HG03139 (cell line): Measurements from ENCODE around the gene APPBP2.
"Not testable (repeated sequence)": the region's sequence is repeated elsewhere in the genome, so short reads cannot be mapped to it uniquely, and the experiment has no call there.

ENCODE experiments used
- ATAC-seq: cut with Tn5 transposase; IDR thresholded peaks from one replicate; pipeline ENCODE4 v1.9.1; 2021; ENCODE audit not compliant: unreplicated experiment

APPBP2 gene

DNA sequence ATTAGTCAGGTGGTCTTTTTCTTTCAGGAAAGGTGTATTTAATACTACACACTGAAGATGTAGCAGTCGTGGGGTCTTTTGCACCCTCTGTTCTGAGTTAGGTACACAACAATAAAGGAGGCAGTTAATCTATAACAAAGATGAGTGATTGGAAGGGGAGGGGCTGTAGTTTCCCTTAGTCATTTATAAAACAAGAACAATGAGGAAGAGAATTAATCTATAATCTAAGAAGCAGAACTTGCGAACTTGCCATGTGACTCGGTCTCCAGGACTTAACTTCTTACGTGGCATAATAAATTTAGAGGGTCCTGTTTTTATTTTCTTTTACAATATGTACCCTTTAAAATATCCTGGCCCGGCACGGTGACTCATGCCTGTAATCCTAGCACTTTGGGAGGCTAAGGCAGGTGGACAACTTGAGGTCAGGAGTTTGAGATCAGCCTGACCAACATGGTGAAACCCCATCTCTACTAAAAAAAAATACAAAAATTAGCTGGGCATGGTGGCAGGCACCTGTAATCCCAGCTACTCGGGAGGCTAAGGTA lies 8.6 kb upstream of the APPBP2 start:
- ATAC-seq, result no peak

DNA sequence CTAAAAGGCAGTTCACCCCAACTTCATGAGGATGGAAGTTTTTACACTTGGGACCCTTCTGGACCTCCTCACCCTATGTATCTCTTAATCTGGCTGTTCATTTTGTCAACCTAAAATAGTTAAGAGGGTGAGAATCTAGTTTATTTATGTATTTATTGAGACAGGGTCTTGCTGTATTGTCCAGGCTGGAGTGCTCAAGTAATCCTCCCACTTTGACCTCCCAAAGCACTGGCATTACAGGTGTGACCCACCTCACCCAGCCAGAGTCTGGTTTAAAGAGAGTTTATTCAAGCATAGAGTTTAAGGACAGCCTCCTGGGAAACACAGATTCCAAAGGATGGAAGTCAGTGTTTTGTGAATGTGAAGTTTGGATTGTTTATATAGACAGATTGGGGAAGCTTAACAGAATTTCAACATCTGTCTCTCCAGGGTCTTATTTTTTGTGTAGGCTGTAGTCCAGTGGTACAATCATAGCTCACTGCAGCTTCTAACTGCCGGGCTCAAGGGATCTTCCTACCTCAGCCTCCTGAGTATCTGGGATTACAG lies 8.0 kb upstream of the APPBP2 start:
- ATAC-seq, result no peak

DNA sequence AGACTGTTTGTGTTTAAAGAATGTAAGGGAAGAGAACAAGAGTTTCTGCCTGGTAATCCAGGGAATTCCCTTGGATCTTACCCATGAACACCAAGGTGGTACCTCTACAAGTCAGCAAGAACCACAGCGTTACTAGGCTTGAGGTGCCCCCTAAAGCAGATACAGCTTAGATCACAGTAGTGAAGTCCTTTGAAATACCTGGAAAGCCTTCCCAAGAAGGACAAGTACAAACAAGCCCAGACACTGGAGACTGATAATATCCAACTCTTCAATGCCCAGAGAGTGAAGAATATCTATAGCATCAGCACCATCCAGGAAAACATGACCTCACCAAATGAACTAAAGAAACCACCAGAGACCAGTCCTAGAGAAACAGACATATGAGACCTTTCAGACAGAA lies 3.8 kb upstream of the APPBP2 start:
- no peak for ATAC-seq

DNA sequence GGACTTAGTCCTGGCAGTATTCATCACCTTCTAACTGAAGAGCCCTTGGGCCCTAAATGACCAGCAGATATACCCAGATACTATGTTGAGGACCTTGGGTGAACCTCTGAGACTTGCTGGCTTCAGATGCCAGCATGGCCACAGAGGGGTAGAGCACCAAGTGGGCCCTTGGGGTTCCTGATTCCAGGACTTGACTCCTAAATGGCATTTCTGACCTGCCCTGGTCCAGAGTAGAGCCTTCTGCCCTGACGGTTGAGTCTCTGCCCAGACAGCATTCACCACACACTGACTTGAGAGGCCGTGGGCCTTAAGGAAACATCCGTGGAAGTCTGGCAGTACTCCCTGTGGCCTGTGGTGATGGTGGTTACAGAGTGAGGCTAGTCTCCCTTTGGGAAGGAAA lies 2.8 kb upstream of the APPBP2 start:
- no peak for ATAC-seq

DNA sequence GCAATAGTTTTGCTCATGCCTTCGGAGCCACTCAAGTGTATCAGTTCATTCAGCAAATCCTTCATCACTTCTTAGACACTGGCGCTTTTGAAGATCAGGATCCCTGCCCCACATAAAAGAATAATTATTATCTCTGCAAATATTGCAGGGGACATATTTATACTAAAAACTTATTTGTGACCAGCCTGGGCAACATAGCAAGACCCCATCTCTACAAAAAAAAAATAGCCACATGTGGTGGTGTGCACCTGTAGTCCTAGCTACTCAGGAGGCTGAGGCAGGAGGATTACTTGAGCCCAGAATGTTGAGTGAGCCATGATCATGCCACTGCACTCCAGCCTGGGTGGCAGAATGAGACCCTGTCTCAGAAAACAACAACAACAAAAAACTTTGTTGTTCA lies 1.7 kb upstream of the APPBP2 start:
- ATAC-seq, result no peak

DNA sequence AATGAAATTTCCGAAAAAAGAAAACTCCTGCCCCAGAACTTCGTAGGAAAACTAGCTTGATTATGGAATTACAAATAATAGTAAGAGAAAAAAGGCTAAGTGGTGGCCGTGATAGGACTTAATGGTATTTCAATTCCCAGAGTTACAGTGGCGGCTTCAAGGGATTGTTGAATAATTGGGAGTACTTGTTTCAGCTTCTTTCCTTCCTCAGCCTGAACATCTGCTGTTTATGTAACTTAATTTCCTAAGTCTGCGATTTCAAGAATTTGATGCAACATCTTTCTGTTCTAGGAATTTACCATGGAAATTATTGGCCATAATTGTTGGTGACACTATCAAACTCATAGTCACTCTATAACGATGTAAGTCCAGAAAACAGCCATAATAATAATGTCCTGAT lies 684 bp upstream of the APPBP2 start:
- no peak for ATAC-seq

DNA sequence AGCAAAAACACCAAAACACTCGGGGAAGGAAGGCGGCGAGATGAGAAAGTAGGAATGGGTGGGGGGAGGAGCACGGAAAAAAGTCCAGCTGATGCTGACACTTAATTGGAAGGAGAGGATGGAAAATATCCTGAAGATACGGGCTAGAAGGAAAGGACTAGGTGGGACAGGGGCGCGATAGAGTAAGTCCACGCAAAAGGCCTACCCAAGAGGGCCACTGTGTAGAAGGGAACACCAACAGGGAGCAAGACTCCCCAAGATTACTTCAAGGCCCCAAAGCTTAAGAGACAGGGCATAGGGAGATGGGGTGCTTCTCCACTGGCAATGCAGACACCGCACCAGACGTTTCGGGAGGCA lies 736 bp downstream of the APPBP2 start:
- no peak for ATAC-seq

DNA sequence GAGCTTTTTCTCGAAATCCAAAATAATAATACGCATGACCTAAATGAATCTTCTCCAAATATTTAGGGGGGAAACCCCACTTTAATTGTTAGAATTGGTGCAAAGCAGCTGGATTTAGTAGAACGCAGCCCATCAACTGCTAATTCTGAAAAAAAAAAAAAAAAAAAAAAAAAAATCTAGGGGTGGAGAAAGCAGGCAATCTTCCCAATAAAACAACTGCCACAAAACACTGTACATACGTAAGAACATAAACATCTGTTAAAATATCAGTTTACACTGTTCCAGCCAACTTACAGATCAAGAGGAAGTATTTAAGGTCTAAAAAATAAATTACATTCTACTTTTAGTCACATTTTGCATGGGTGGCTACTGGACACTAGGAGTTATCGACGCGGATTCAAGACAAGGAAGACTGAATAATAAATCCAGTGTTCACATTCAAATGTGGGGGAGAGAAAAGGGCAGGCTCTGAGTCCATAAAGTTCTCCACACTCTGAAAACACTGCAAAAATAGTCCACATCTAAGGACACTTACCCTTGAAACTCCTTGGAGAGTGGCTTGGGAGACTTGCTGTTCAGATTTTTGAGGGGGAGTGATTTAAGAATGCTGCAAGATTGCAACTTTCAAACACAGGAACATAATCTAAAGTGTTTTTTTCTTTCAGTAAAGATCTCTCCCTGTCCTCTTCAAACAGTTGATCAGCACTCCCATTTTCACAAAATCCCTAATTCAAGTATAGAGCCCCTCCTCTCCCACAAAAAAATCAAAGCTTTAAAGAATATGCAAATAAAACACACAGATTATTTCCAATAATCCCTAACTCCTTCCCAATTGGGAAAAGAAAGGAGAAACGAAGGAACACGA lies 1.3 kb downstream of the APPBP2 start:
- no peak for ATAC-seq

DNA sequence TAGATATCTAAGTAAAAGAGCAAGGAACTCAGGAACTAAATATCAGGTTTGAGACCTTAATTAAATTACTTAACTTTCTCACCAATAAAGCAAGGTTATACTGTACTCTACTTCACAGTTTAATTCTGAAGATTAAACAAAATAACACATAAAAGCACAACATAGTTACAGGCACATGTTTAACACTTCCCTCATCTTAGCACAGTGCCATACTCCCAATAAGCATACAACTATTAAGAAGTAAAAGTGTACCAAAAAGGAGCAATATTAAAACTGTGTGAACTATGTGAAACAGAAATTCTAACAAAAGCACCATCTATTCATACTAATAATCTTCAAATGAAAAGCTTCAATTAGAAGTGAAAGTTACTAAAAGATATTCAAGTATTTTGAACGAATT lies 2.2 kb downstream of the APPBP2 start:
- ATAC-seq, result no peak

DNA sequence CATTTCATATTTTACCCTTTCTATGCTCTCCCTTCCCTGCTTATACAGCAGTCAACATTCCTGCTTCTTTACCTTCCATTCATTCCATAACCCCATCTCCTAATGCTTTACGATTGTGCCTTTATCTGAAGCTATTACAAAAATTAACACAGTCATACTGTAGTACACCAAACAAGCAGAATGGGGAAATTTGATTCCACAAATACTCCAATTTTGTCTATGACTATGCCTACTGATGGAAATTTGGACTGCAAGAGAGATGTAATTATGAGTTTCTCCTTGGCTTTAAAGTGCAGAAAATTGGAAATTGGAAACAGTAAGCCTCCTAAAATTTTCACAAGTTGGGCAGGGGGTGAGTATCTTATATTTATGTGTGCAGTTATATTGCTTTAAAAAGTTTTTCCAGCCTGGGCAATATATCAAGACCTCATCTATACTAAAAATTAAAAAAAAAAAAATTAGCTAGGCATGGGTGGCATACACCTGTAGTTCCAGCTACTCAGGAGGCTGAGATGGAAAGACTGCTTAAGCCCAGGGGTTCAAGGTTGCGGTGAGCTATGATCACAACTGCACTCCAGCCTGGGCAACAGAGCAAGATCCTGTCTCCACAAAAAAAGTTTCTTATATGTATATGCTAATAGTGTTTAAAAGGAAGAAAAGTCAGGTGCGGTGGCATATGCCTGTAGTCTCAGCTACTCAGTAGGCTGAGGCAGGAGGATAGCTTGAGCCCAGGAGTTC lies 3.0 kb downstream of the APPBP2 start:
- ATAC-seq, result no peak

DNA sequence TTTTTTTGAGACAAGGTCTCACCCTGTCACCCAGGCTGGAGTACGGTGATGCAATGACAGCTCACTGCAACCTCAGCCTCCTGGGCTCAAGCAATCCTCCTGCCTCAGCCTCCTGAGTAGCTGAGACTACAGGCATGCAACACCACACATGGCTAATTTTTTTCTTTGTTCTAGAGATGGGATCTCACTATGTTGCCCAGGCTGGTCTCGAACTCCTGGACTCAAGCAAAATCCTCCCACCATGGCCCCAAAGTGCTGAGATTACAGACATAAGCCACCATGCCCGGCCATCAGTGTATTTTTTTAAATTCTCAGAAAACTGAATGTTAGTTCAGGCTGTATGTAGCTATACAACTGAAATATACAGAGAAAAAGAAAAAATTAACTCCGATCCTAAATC lies 6.2 kb downstream of the APPBP2 start:
- no peak for ATAC-seq

DNA sequence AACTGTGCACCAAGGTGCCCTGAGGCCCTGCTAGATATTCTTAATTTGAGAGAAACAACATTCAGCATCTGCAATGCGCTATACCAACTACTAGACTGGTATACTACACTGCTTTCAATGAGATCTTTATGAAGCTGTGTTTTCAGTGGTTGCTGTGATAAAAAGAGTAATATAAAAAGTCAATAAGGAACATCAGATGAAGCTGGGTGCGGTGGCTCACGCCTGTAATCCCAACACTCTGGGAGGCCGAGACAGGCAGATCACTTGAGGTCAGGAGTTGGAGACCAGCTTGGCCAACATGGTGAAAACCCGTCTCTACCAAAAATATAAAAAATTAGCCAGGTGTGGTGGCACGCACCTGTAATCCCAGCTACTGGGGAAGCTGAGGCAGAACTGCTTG lies 10.4 kb downstream of the APPBP2 start:
- ATAC-seq, result not testable (repeated sequence)

DNA sequence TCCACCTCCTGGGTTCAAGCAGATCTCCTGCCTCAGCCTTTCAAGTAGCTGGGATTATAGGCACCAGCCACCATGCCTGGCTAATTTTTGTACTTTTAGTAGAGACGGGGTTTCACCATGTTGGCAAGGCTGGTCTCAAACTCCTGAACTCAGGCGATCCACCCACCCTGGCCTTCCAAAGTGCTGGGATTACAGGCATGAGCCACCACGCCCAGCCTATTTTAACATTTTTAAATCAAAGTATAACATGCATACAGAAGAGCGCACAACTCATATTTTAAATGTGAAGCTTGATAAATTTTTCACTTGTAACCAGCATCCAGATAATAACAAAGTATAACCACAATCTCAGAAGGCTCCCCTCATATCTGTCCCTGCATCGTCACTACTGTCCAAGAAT lies 10.8 kb downstream of the APPBP2 start:
- not testable (repeated sequence) for ATAC-seq

DNA sequence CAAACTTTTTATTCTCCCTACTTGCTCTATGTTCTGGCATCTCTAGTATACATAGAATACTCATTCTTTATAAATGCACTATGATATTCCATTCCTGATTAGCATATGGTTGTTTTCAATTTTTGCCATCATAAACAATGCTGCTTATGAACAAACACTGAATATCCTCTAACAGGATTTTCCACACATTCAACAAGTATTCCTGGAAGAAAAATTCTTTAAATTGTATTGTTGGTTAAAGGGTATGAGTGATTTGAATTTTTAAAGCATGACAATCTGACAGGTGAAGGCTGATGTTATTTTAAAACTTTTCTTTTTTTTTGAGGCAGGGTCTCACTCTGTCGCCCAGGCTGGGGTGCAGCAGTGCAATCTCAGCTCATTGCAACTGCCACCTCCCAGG lies 11.5 kb downstream of the APPBP2 start:
- ATAC-seq, result no peak

DNA sequence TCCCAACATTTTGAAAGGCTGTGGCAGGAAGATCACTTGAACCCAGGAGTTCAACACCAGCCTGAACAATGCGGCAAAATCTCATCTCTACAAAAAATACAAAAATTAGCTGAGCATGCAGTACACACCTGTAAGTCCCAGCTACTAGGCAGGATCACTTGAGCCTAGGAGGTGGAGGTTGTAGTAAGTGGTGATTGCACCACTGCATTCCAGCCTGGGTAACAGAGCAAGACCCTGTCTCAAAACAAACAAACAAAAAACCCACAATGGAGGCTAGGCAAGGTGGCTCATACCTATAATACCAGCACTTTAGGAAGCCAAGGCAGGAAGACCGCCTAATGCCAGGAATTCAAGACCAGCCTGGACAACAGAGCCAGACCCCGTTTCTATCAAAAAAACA lies 12.0 kb downstream of the APPBP2 start:
- no peak for ATAC-seq

DNA sequence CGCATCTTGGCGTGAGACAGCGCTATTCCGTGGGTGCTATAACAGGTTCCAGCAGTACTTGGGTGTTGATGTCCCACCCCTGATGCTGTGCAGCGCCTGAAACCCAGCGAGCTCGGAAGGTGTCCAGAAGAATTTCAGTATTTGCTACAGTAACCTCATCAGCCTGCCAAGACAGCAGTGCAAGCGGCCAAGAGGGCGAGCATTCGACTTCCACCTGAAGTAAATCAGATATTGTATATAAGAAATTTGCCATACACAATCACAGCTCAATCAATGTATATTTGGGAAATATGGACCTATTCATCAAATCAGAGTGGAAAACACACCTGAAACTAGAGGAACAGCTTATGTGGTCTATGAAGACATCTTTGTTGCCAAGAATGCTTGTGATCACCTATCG lies 13.0 kb downstream of the APPBP2 start:
- no peak for ATAC-seq

DNA sequence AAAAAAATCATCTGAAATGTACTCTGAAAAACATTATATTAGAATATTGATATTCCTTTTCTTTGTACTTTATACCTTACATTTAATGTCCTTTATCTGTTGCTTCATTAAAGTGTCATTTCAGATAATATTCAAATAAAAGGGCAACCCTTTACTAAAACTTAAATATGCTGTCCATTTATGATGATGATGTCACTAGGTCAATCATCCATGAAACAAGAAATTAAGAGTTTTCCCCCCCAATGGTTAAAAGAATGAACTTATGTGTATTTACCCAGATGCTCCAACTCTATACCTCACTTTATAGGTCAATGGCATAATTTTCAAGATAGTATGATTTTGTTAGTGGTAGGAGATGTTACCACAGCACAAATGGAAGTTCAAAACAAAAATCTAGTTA lies 15.3 kb downstream of the APPBP2 start:
- no peak for ATAC-seq

DNA sequence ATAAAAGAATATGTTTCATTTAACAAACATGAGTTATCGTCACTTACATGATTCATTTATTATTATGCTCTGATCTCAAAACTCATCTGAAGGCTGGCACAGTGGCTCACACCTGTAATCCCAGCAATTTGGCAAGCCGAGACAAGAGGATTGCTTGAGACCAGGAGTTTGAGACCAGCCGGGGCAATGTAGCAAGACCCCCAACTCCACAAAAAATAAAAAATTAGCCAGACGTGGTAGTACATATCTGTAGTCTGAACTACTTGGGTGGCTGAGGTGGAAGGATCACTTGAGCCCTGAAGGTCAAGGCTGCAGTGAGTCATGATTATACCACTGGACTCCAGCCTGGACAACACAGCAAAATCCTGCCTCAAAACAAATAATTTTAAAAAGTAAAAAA lies 16.0 kb downstream of the APPBP2 start:
- ATAC-seq, result no peak

DNA sequence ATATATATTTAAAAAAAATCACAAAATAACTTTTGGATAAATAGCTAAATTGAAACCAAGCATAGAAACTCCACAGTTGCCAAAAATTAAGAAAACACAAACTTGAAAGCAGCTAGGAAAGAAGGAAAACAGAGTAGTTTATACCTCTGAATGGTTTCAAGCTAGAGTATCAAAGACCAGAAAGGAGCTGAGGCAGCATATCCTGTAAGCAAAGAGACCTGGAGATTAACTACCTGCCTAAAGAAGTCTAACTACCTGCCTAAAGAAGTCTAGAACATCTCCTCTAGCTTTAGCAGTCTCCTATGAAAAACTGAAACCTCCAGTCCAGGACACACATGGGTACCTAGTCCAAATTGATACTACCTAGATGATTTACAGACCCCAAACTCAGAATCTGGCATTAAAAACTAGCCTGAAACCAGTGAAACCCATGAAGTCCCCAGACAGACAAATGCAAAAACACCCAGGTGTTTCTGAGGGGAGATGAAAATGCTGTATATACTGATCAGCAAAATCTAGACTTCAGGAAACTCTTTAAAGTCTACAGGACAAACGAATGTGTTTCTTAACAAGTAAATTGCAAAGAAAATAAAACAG lies 17.6 kb downstream of the APPBP2 start:
- ATAC-seq, result no peak

DNA sequence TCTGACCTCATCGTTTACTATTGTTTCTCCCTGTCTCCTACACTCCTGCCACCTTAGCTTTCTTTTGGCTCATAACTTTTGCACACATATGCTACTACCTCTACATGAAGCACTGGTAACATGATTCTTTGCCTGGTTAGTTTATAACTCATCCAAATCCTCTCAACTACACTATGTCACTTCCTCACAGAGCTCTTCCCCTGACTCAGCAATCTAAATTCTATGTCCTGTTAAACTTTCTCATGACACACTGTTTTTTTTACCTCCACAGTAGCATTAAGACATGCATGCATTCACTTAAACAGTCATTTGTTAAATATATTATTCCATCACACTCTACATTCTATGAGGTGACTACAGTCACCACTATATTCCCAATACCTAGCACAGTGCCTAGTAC lies 19.7 kb downstream of the APPBP2 start:
- ATAC-seq, result no peak

DNA sequence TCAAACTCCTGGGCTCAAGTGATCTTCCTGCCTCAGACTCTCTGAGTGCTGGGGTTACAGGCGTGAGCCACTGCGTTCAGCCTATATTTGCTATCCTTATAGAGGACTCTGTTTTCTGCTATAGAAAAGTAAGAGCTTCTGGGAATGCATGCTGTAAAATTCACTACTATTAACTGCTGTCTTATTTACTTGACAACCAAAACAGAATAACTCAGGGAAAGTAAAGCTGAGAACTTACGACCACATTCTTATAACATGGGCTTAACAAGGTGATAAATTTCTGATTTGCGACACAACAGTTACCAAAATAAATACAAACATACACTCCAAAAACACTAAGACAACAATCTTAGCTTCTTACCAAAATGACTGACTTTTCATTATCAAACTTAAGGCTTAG lies 23.9 kb downstream of the APPBP2 start:
- ATAC-seq, result no peak

DNA sequence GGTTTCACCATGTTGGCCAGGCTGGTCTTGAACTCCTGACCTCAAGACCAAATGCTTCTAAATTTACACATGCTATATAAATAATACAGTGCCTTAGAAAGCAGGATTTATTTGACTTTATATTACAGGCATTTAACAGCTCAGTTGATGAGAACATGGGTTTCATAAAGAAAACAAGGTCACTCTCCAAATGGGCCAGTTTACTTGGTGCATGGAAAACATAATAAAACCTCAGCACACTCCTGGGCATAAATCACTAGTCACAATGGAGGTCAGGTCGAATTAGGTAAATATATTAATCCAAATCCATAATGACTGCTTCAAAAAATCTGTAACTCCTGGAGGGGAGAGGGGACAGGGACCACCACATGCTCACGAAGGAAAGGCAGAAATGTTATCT lies 24.5 kb downstream of the APPBP2 start:
- ATAC-seq, result no peak
